Left ventricle myocardium inferior (tissue), 1 donor: ENCODE data around the gene PLSCR3. TPM values are rescaled to one million over a fixed set of nuclear protein-coding genes. Genes with fewer than 3 reads are reported as not detected.

Source experiments
- DNase-seq: peaks from one replicate; pipeline ENCODE4 v3.0.0-alpha.2; 2020
- H3K27ac ChIP-seq: fragments of 200-600 bp; replicated peaks from 2 replicates; pipeline ENCODE4 v1.8.0; 2021
- H3K27me3 ChIP-seq: fragments of 200-600 bp; 2 replicates; pipeline ENCODE4 v1.8.0; 2021; ENCODE audit warnings: low read depth
- H3K36me3 ChIP-seq: fragments of 200-600 bp; 2 replicates; pipeline ENCODE4 v1.8.0; 2021
- H3K4me1 ChIP-seq: fragments of 200-600 bp; 2 replicates; pipeline ENCODE4 v1.8.0; 2021
- H3K4me3 ChIP-seq: fragments of 200-600 bp; 2 replicates; pipeline ENCODE4 v1.8.0; 2021; ENCODE audit warnings: mild to moderate bottlenecking, moderate library complexity
- H3K9me3 ChIP-seq: fragments of 200-600 bp; replicated peaks from 2 replicates; pipeline ENCODE4 v1.8.0; 2021
- CTCF ChIP-seq: fragments of 200-600 bp; IDR thresholded peaks from 2 replicates; pipeline ENCODE4 v1.8.0; 2021; ENCODE audit warnings: antibody characterized with exemption, mild to moderate bottlenecking, borderline replicate concordance
- intact Hi-C: fragments of 100-400 bp; cut with micrococcal nuclease; formaldehyde crosslinking; loops from one replicate; pipeline ENCODE4 v1.11.0; 2022
- total RNA-seq: library from RNA; stranded (reverse); fragmentation: NEBNext Ultra II Directional; extraction: Animal tissue kit (Norgen Biotek cat#: 25700); gene quantifications from one replicate; pipeline ENCODE4 v1.2.1, GENCODE V29; 2021
- donor health status: DM: no; HTN: yes; CAD: no; lungs with severe emphysema.

The PLSCR3 gene
- total RNA-seq, 1 donor from 2014 or later: 20.1 TPM

DNA sequence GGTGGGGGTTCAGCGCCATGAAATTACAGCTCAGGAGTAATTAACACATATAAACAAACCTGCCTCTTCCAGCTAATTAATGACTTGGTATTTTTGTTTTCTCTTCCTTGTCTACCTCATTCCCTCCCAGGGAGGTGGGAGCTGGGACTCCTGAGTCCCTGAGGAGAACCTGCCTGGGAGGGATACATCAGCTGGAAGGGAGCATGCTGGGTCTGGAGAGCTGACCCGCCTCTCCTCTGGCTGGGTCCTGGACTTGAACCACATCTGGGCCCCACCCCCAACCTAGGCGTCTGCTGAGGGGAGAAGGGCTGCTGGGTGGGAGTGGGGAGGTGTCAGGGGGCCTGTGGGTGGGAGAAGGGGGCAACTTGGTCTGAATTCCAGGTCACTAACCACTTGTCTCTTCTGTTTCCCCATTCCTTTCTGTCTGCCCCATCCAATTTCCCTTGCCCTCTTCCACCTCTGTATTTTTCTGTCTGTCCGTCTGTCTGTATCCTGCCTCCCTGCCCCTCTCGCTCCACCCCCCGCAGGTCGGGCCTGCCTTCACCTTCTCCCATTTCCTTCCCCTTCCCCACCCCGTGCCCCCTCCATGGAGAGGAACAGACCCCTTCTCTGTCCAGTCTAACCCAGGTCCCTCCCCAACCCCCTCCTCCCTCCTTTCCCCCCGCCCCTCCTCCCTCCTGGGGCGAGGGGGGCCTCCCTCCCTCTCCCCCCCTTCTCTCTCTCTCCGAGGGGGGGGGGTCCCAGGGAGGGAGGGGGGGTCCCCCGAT, 13.3 kb upstream of the PLSCR3 start, which contains the start of gene NLGN2:
Gene NLGN2 (plus strand): TSS at position 361 of the 767 bp plus-strand sequence. CDS start 411 bp downstream, outside the sequence.
- Histone ChIP-seq H3K4me1 (peaks cover 20% of the 10 kb centered on the region), H3K9me3 (no peaks in the 10 kb centered on the region), H3K27ac (no peak within 1 kb of the TSS), H3K36me3 (no peaks in the 10 kb centered on the region), H3K27me3 (no peaks in the 10 kb centered on the region), H3K4me3 (no peak within 1 kb of the TSS)
- intact Hi-C loops: no loop called here
- no peak for DNase-seq
- no peak for TF ChIP-seq CTCF

- Histone ChIP-seq H3K9me3 (no peaks in the 10 kb centered on the region), H3K27ac (no peak overlapping the region), H3K4me1 (peaks cover 26% of the 10 kb centered on the region), H3K27me3 (no peaks in the 10 kb centered on the region), H3K36me3 (no peaks in the 10 kb centered on the region), H3K4me3 (no peak overlapping the region)
- intact Hi-C loops: no loop called here
- DNase-seq: no peak
- TF ChIP-seq CTCF: no peak
Observed at GRCh38 chr17:7407082-7407481, 12.8 kb upstream of the PLSCR3 start.

- Histone ChIP-seq H3K4me3 (peak overlapping the region; percentile 78), H3K27me3 (no peaks in the 10 kb centered on the region), H3K9me3 (no peaks in the 10 kb centered on the region), H3K4me1 (peaks cover 32% of the 10 kb centered on the region), H3K27ac (peak overlapping the region; percentile 96), H3K36me3 (no peaks in the 10 kb centered on the region)
- intact Hi-C loops: no loop called here
- TF ChIP-seq CTCF: no peak
- DNase-seq: no peak
Observed at GRCh38 chr17:7406235-7406825, 12.0 kb upstream of the PLSCR3 start.

DNA sequence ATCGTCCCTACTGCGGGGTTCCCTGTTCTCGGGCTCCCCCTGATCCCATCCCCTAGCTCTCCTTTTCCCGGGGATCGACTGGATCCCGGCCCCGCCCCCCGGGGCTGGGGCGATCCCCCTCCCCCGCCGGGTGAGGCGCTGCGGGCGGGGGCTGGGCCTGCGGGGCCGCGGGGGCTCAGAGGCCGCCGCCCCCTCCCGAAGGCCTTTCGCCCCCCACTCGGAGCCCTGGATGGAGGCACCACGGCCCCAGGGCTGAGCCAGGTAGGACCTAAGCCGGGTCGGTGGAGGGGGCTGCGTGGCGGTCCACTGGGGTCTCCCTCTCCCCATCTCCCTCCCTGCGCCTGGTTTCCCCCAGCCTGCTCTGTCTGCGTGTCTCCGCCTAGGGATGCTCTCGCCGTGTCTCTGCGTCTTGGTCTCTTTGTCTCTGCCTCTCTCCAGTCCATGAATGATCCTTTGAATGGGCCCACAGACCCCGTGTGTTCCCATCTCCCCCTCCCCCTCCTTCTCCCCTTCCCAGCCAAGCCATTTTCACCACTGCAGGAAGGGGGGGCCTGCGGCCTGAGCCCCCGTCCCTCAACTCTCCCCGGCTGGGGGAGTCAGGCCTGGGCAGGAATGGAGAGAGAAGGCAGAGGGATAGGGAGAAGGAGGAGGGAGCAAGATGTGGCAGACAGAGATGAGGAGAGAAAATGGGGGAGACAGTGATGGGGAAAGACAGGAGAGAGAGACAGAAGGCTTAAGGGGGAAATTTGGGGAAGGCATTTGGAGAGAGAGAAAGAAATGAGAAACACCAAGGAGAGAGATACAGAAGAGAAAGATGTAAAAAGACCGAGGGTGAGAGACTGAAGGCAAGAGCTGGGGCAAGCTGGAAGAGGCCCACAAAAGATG, 11.3 kb upstream of the PLSCR3 start:
- TF ChIP-seq CTCF: no peak
- intact Hi-C loops: no loop called here
- Histone ChIP-seq H3K4me1 (peaks cover 32% of the 10 kb centered on the region), H3K9me3 (no peaks in the 10 kb centered on the region), H3K27ac (peak overlapping the region; percentile 96), H3K36me3 (no peaks in the 10 kb centered on the region), H3K4me3 (peak overlapping the region; percentile 78), H3K27me3 (no peaks in the 10 kb centered on the region)
- DNase-seq: no peak

DNA sequence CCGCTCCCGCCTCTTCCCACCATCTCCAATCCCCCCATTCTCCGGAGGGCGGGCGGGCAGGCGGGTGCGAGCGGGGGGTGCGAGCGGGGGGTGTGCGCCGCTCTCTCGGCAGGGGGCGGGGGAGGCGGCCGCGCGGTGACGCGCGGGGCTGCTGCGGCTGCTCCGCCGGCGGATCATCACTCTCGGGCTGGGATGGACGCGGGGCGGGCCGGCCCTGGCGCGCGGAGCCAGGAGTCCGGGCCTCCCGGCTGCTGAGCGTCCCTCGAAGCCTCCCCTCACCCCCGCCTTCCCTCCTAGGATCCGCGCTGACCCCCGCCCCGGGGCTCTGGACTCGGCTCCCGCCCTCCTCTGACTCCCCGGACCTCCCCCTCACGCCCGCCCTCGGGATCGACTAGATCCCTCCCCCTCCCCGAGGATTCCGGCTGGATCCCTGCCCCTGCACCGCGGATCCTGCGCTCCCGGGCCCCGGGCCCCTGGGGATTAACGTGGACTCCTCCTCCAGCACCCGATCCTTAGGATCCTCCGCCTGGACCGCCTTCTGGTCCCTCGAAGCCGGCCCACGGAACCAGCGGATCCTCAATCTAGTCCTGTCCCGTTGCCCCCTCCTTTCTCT, 10.5 kb upstream of the PLSCR3 start:
- intact Hi-C loops: no loop called here
- no peak for TF ChIP-seq CTCF
- H3K27me3 ChIP-seq: no peaks in the 10 kb centered on the region
- H3K27ac ChIP-seq: peak overlapping the region; percentile 96
- H3K4me1 ChIP-seq: peaks cover 32% of the 10 kb centered on the region
- no peaks in the 10 kb centered on the region for H3K9me3 ChIP-seq
- H3K4me3 ChIP-seq: peak overlapping the region; percentile 78
- peak; percentile 64 for DNase-seq
- no peaks in the 10 kb centered on the region for H3K36me3 ChIP-seq
